ENCODE measurements around the gene TMTC2.

The TMTC2 gene

DNA sequence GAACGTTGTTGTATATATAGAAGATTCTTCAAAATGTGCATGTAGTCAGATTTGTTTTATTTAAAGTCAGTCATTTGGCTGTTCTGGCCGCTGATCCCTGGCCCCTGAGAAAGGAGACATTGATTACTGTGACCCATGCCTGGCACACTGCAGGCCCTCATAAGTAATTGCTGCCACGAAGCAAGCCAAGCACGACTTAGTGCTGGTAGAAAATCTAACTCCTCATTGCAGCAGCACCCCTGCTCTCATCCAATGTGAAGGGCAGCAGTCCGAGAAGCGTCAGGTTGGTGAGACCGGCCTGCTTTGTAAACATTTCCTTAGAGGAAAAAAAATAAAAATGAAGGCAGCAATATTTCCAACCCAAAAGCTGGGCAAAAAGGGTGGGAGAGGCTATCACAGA is 22.8 kb upstream of the TMTC2 start:
- ChIA-PET CTCF (no interaction called here), POLR2A (ENCODE audit: low non-redundant PET) (no interaction called here)
- no peak overlapping the region for H3K27ac ChIP-seq
- no peak for TF ChIP-seq CTCF (conservative IDR thresholded peaks at IDR 0.05; ENCODE audit: low read depth)
- no peak for DNase-seq (ENCODE audit: low spot score)

DNA sequence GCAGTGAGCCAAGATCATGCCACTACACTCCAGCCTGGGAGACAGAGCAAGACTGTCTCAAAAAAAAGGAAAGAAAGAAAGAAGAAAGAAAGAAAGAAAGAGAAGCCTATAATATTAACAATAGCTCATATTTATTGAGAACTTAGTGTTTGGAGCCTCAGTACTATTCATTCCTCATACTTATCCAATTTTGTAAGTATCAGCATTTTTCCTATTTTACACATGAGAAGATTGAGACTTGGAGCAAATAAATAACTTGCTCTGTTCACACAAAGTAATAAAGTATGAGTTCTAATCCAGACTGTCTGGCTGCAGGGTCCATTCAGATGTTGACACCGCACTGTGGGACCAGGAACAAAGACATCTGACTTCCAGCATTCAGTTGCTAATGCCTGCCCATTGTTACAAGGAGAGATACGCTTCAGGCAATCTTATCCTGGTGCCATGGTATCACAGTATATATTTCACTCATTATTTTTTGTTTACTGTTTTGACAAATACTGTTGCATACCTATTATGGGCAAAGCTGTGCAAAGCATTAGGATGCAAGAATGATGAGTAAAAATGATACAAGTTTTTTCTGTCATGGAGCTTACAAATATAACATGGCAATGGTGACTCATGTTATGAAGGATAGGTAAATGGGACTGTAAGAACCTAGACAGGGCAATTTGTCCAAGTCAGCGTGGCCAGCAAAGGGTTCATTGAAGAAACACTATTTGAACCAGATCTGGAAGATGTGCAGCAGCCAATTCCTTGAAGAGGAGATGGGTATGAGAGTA is 21.4 kb upstream of the TMTC2 start:
- TF ChIP-seq CTCF (conservative IDR thresholded peaks at IDR 0.05; ENCODE audit: low read depth), result no peak
- DNase-seq (ENCODE audit: low spot score), result no peak
- H3K27ac ChIP-seq, result no peak overlapping the region
- ChIA-PET POLR2A (ENCODE audit: low non-redundant PET) (no interaction called here), CTCF (no interaction called here)

DNA sequence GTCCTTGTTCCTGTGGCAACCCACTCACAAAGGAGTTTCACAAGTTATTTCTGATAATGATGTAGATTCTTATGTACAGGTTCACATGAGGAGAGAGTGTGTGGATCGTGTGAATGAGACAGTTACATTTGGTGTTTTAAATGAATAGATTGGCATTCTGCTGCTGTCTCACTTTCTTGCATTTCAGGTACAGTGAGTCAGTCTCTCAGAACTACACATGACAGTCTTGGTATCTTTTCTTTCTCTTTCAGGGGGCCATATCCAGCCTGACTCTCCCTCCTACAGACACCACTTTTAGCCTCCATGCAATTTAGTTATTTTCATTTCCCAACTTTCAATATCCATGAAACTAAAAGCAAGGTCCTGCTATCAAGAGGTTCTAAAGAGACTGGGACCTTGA is 19.9 kb upstream of the TMTC2 start:
- CTCF ChIA-PET, result no interaction called here
- H3K27ac ChIP-seq, result no peak overlapping the region
- POLR2A ChIA-PET (ENCODE audit: low non-redundant PET), result no interaction called here
- TF ChIP-seq CTCF (conservative IDR thresholded peaks at IDR 0.05; ENCODE audit: low read depth), result no peak
- DNase-seq (ENCODE audit: low spot score), result no peak

DNA sequence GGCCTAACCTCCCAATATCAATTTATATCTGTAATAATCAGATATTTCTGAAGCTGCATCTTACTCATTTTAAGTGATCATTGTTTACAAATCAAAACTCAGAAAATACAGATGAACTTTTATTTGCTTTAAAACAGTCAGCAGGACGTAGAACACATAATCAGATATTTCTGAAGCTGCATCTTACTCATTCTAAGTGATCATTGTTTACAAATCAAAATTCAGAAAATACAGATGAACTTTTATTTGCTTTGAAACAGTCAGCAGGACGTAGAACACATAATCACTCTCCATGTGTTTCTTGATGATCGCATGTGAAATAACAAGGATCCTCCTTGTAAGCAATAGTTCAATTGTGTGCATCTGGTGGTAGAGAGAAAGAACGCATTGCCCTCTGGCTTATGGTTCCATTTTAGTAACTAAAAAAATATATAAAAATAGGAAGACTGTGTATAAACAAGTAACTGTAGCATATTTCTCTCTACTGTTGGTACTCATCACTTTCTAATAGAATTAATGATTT is 15.0 kb upstream of the TMTC2 start:
- no peak for TF ChIP-seq CTCF (conservative IDR thresholded peaks at IDR 0.05; ENCODE audit: low read depth)
- H3K27ac ChIP-seq, result no peak overlapping the region
- POLR2A ChIA-PET (ENCODE audit: low non-redundant PET), result no interaction called here
- DNase-seq (ENCODE audit: low spot score), result no peak
- CTCF ChIA-PET, result interaction anchor here (0.5 kb wide), 1 partner anchor 235 kb away, joined by 4 read pairs; no protein-coding TSS in a partner anchor

DNA sequence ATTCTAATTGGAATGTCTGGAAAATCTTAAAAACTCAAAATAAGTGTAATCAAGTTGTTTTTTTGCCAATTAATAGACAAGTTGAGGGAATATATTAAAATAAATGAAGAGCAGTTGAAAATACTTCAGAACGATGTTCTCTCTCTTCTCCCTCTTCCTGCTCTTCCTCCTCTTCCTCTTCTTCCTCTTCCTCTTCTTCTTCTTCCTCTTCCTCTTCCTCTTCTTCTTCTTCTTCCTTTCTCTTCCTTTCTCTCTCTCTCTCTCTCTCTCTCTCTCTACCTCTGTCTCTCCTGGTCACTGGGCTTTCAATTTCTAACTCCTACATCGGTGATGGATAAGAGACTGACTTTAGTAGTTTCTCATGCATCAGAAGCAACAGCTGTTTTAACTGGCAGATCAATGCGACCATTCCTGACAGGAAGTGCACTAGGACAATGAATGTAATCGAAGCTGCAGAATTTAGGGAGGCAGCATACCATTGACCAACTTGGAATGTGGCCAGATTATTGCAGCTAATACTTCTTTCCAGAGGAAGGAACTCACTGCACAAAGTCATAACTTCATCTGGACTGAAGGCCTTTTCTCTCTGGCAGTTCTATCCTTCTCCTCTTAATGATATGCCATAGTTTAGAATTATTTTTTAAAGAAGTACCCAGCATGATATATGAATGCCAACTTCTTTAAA is 13.8 kb upstream of the TMTC2 start:
- DNase-seq (ENCODE audit: low spot score), result no peak
- CTCF ChIA-PET, result no interaction called here

DNA sequence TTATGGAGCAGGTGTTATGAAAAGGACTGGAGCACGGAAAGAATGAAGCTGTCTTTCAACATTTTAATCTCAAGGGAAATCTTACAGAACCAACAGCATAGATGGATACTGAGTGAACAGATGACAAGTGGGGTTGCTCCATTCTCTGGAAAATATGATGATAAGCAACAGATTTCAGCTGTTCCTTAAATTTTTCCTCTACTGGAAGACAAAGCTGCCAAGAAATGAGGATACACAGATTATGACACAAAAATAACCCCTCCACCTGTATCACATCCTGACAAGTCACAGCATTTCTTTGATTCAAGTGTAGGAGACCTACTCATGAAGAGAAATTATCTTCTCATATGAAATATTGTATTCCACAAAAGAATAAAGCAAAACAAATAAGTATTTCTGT is 13.0 kb upstream of the TMTC2 start:
- no peak for TF ChIP-seq CTCF (conservative IDR thresholded peaks at IDR 0.05; ENCODE audit: low read depth)
- H3K27ac ChIP-seq, result no peak overlapping the region
- ChIA-PET CTCF (interaction anchor here (0.7 kb wide), 1 partner anchor 57 kb away, joined by 3 read pairs; no protein-coding TSS in a partner anchor), POLR2A (ENCODE audit: low non-redundant PET) (no interaction called here)
- DNase-seq (ENCODE audit: low spot score), result no peak

More for the DNA sequence above, 13.8 kb upstream of the TMTC2 start:
- no peak overlapping the region for H3K27ac ChIP-seq
- no peak for TF ChIP-seq CTCF (conservative IDR thresholded peaks at IDR 0.05; ENCODE audit: low read depth)
- POLR2A ChIA-PET (ENCODE audit: low non-redundant PET), result no interaction called here

All from RWPE1 (cell line).